Raji (cell line): Measurements from ENCODE around the gene HSFX1.
"Not testable (repeated sequence)": the region's sequence is repeated elsewhere in the genome, so short reads cannot be mapped to it uniquely, and the experiment has no call there.

Experiments used
- POLR2A ChIP-seq: IDR thresholded peaks from 2 replicates; pipeline ENCODE4 v1.6.1; 2011; ENCODE audit warnings: low read depth, low read length, control low read depth; ENCODE audit not compliant: insufficient read depth

Gene HSFX1

GRCh38 chrX:149773768-149774167 lies at the start of gene HSFX1:
Gene HSFX1, plus strand, starts transcription at chrX:149774068. Its CDS starts 614 bp downstream, at chrX:149774682.
- not testable (repeated sequence) for TF ChIP-seq POLR2A

GRCh38 chrX:149757206-149758067 lies 16.4 kb upstream of the HSFX1 start:
- no peak for TF ChIP-seq POLR2A

- TF ChIP-seq POLR2A, result no peak
Observed at GRCh38 chrX:149758068-149758714, 15.7 kb upstream of the HSFX1 start.

- TF ChIP-seq POLR2A, result no peak
Observed at GRCh38 chrX:149759824-149760223, 14.0 kb upstream of the HSFX1 start.

GRCh38 chrX:149760965-149761364 lies 12.9 kb upstream of the HSFX1 start:
- no peak for TF ChIP-seq POLR2A

GRCh38 chrX:149762696-149763614 lies 10.9 kb upstream of the HSFX1 start:
- TF ChIP-seq POLR2A, result no peak

GRCh38 chrX:149781727-149782126 lies 7.9 kb downstream of the HSFX1 start, which contains the start of gene MAGEA9:
Gene MAGEA9, plus strand, starts transcription at chrX:149781930. Its CDS starts 4,281 bp downstream, at chrX:149786211.
- not testable (repeated sequence) for TF ChIP-seq POLR2A

GRCh38 chrX:149799095-149799714 lies 25.3 kb downstream of the HSFX1 start:
- no peak for TF ChIP-seq POLR2A

- TF ChIP-seq POLR2A, result no peak
Observed at GRCh38 chrX:149799938-149800337, 26.1 kb downstream of the HSFX1 start.

GRCh38 chrX:149803458-149804062 lies 29.7 kb downstream of the HSFX1 start:
- no peak for TF ChIP-seq POLR2A

- TF ChIP-seq POLR2A, result no peak
Observed at GRCh38 chrX:149804102-149804501, 30.2 kb downstream of the HSFX1 start.

- no peak for TF ChIP-seq POLR2A
Observed at GRCh38 chrX:149807747-149808458, 34.0 kb downstream of the HSFX1 start.

GRCh38 chrX:149818652-149819051 lies 44.8 kb downstream of the HSFX1 start:
- no peak for TF ChIP-seq POLR2A

GRCh38 chrX:149819371-149819770 lies 45.5 kb downstream of the HSFX1 start:
- TF ChIP-seq POLR2A, result no peak
